GM23248 (cell line): ENCODE measurements around the gene VPS4A. TPM values are rescaled to one million over a fixed set of nuclear protein-coding genes. Genes with fewer than 3 reads are reported as not detected.

Experiments used
- DNase-seq: peaks from one replicate; pipeline ENCODE4 v3.0.0-alpha.2; 2015
- H2AFZ ChIP-seq: fragments of 200-600 bp; sonication (generic); 2 replicates; pipeline ENCODE4 v1.6.1; 2016; ENCODE audit warnings: antibody characterized with exemption
- H3F3A ChIP-seq: fragments of 200-600 bp; sonication (generic); 2 replicates; pipeline ENCODE4 v1.6.1; 2016; ENCODE audit warnings: mild to moderate bottlenecking, antibody characterized with exemption, mixed run types; ENCODE audit not compliant: insufficient read depth
- H3K27ac ChIP-seq: fragments of 200-600 bp; sonication (generic); 2 replicates; pipeline ENCODE4 v1.5.1; 2016; ENCODE audit warnings: mild to moderate bottlenecking
- H3K27me3 ChIP-seq: fragments of 200-600 bp; sonication (generic); replicated peaks from 2 replicates; pipeline ENCODE4 v1.6.1; 2016; ENCODE audit warnings: mild to moderate bottlenecking; ENCODE audit not compliant: insufficient read depth
- H3K36me3 ChIP-seq: fragments of 200-600 bp; sonication (generic); 2 replicates; pipeline ENCODE4 v1.6.1; 2016; ENCODE audit warnings: low read depth, mild to moderate bottlenecking
- H3K4me1 ChIP-seq: fragments of 200-600 bp; sonication (generic); 2 replicates; pipeline ENCODE4 v1.6.1; 2016; ENCODE audit warnings: mild to moderate bottlenecking; ENCODE audit not compliant: insufficient read depth
- H3K4me2 ChIP-seq: fragments of 200-600 bp; sonication (generic); one replicate; pipeline ENCODE4 v1.6.1; 2016; ENCODE audit warnings: mild to moderate bottlenecking; ENCODE audit not compliant: unreplicated experiment
- H3K4me3 ChIP-seq: fragments of 200-600 bp; sonication (generic); 2 replicates; pipeline ENCODE4 v1.5.1; 2016; ENCODE audit warnings: mild to moderate bottlenecking
- H3K79me2 ChIP-seq: fragments of 200-600 bp; sonication (generic); 2 replicates; pipeline ENCODE4 v1.6.1; 2016; ENCODE audit warnings: mild to moderate bottlenecking; ENCODE audit not compliant: insufficient read depth
- H3K9ac ChIP-seq: fragments of 200-600 bp; sonication (generic); 2 replicates; pipeline ENCODE4 v1.6.1; 2016; ENCODE audit warnings: mild to moderate bottlenecking
- H3K9me2 ChIP-seq: fragments of 200-600 bp; sonication (generic); 2 replicates; pipeline ENCODE4 v1.6.1; 2016; ENCODE audit warnings: mixed run types, mild to moderate bottlenecking, moderate library complexity; ENCODE audit not compliant: insufficient read depth
- H3K9me3 ChIP-seq: fragments of 200-600 bp; sonication (generic); one replicate; pipeline ENCODE4 v1.6.1; 2017; ENCODE audit warnings: low read depth
- H4K20me1 ChIP-seq: fragments of 200-600 bp; sonication (generic); 2 replicates; pipeline ENCODE4 v1.6.0; 2016; ENCODE audit not compliant: insufficient read depth
- EZH2 ChIP-seq: fragments of 200-600 bp; sonication (generic); IDR thresholded peaks from 2 replicates; pipeline ENCODE4 v1.6.1; 2018; ENCODE audit warnings: antibody characterized with exemption, mild to moderate bottlenecking; ENCODE audit not compliant: insufficient read depth, poor library complexity, severe bottlenecking
- EZH2phosphoT487 ChIP-seq: fragments of 200-600 bp; sonication (generic); IDR thresholded peaks from 2 replicates; pipeline ENCODE4 v1.6.1; 2018; ENCODE audit warnings: antibody characterized with exemption, moderate library complexity, mild to moderate bottlenecking, low read depth; ENCODE audit not compliant: insufficient read depth
- whole genome bisulfite sequencing, 2 experiments: methylation state at CpG; one replicate each; pipeline ENCODE4 v1.1.6; 2015 to 2017; ENCODE audit warnings: low lambda C conversion rate in 2 of 2, low coverage in 1 of 2; ENCODE audit errors: missing lambda C conversion rate in 2 of 2; 5-methylcytosine and 5-hydroxymethylcytosine counted together
- in situ Hi-C: fragments of 300-500 bp; cut with MboI; formaldehyde crosslinking; loops from 2 replicates; pipeline ENCODE4 v1.15.0; 2020
- polyA plus RNA-seq: library from polyadenylated mRNA; unstranded; fragments of >200 nt; fragmentation: Nextera tagmentation; extraction: Ambion mirVana; gene quantifications from 2 replicates; pipeline ENCODE4 v1.2.1, GENCODE V29; 2016
- total RNA-seq: library from RNA; depleted of rRNA; stranded (reverse); fragments of >200 nt; shearing (Covaris generic); gene quantifications from 2 replicates; pipeline ENCODE4 v1.2.3, GENCODE V29; 2014

The VPS4A gene
- total and polyA plus RNA-seq, 2 experiments from 2014 or later, result 36.5 to 43.8 TPM

DNA sequence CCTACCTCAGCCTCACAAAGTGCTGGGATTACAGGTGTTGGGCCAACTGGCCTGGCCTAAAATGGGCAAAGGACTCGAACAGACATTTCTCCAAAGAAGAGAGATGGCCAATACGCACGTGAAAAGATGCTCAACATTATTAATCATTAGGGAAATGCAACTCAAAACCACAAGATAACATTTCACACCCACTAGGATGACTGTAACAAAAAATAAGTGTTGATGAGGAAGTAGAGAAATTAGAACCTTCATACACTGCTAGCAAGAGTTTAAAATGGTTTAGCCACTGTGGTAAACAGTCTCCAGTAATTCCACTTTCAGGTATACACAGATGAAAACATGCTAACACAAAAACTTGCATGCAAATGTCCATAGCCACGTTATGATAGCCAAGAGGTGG lies 34.8 kb downstream of the VPS4A start:
- Histone ChIP-seq H3K9ac (no peak overlapping the region), H3K9me2 (no peaks in the 10 kb centered on the region), H3F3A (peaks cover 22% of the 10 kb centered on the region), H2AFZ (no peak overlapping the region), H3K27ac (no peak overlapping the region), H3K27me3 (no peaks in the 10 kb centered on the region), H3K79me2 (peaks cover 36% of the 10 kb centered on the region), H3K4me3 (no peak overlapping the region), H3K4me1 (peaks cover 5% of the 10 kb centered on the region), H3K4me2 (no peak overlapping the region), H3K9me3 (no peaks in the 10 kb centered on the region), H3K36me3 (peaks cover 27% of the 10 kb centered on the region), H4K20me1 (no peaks in the 10 kb centered on the region)
- 82 to 88% methylated on average over 4 of the region's 4 CpGs for WGBS, 2 experiments
- TF ChIP-seq EZH2 (no peak), EZH2phosphoT487 (no peak)
- in situ Hi-C loops, result no loop called here
- DNase-seq, result no peak

GRCh38 chr16:69346683-69347082 lies 35.5 kb downstream of the VPS4A start:
- WGBS, 2 experiments, result 90% methylated on average over 6 of the region's 6 CpGs
- Histone ChIP-seq H3K9ac (no peak overlapping the region), H3K79me2 (peaks cover 28% of the 10 kb centered on the region), H3K9me3 (no peaks in the 10 kb centered on the region), H3K4me3 (no peak overlapping the region), H3K4me1 (no peaks in the 10 kb centered on the region; the same call in 1 of the 2 replicates), H3F3A (peaks cover 22% of the 10 kb centered on the region), H3K36me3 (peaks cover 20% of the 10 kb centered on the region), H2AFZ (no peak overlapping the region), H3K27ac (no peak overlapping the region), H4K20me1 (no peaks in the 10 kb centered on the region), H3K27me3 (no peaks in the 10 kb centered on the region), H3K9me2 (no peaks in the 10 kb centered on the region), H3K4me2 (no peak overlapping the region)
- no peak for TF ChIP-seq EZH2
- TF ChIP-seq EZH2phosphoT487, result no peak
- no peak for DNase-seq
- in situ Hi-C loops, result no loop called here

GRCh38 chr16:69348222-69348621 lies 37.1 kb downstream of the VPS4A start:
- H3K9me3 ChIP-seq, result no peaks in the 10 kb centered on the region
- H3K36me3 ChIP-seq, result 0 out of 2 replicates have a peak, but pooled peaks cover 7% of the 10 kb centered on the region
- H3K4me3 ChIP-seq, result no peak overlapping the region
- no peak overlapping the region for H3K4me2 ChIP-seq
- no peaks in the 10 kb centered on the region for H3K9me2 ChIP-seq
- no peak overlapping the region for H3K9ac ChIP-seq
- H3K79me2 ChIP-seq, result peaks cover 14% of the 10 kb centered on the region
- H4K20me1 ChIP-seq, result no peaks in the 10 kb centered on the region
- WGBS, 2 experiments, result 97 to 99% methylated on average over 4 to 6 of the region's 6 CpGs
- TF ChIP-seq EZH2phosphoT487 (no peak), EZH2 (no peak)
- no peak overlapping the region for H2AFZ ChIP-seq
- no peak for DNase-seq
- in situ Hi-C loops, result no loop called here
- no peaks in the 10 kb centered on the region for H3K4me1 ChIP-seq
- H3K27ac ChIP-seq, result no peak overlapping the region
- H3K27me3 ChIP-seq, result no peaks in the 10 kb centered on the region
- peaks cover 18% of the 10 kb centered on the region for H3F3A ChIP-seq

DNA sequence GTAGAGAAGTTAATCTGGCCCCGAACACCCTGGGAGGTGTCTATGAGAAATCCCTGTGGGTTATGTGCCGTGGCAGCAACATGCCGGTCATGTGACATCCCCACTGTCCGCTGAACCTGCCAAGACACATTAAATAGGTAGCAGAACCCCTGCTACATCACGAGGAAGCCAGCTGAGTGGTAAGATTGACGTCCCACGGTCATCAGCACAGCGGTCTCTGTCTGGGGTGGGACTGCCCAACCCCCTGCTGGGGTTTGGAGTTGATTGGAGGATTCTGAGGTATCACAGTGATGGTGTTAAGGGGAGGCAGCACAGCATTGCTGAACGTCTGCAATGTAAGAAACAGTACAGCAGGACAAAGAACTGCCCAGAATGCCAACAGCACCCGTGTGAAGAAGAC lies 38.4 kb downstream of the VPS4A start:
- in situ Hi-C loops, result no loop called here
- TF ChIP-seq EZH2phosphoT487 (no peak), EZH2 (no peak)
- Histone ChIP-seq H3K9me2 (no peaks in the 10 kb centered on the region), H3K27ac (no peak overlapping the region), H4K20me1 (no peaks in the 10 kb centered on the region), H3K36me3 (no peaks in the 10 kb centered on the region), H3K27me3 (no peaks in the 10 kb centered on the region), H3K9ac (no peak overlapping the region), H3K9me3 (no peaks in the 10 kb centered on the region), H3F3A (0 out of 2 replicates have a peak, but pooled peaks cover 15% of the 10 kb centered on the region), H3K79me2 (0 out of 2 replicates have a peak, but pooled peaks cover under 1% of the 10 kb centered on the region), H3K4me1 (no peaks in the 10 kb centered on the region), H3K4me2 (no peak overlapping the region), H2AFZ (no peak overlapping the region), H3K4me3 (no peak overlapping the region)
- no peak for DNase-seq
- 67 to 74% methylated on average over 9 to 10 of the region's 10 CpGs for WGBS, 2 experiments

DNA sequence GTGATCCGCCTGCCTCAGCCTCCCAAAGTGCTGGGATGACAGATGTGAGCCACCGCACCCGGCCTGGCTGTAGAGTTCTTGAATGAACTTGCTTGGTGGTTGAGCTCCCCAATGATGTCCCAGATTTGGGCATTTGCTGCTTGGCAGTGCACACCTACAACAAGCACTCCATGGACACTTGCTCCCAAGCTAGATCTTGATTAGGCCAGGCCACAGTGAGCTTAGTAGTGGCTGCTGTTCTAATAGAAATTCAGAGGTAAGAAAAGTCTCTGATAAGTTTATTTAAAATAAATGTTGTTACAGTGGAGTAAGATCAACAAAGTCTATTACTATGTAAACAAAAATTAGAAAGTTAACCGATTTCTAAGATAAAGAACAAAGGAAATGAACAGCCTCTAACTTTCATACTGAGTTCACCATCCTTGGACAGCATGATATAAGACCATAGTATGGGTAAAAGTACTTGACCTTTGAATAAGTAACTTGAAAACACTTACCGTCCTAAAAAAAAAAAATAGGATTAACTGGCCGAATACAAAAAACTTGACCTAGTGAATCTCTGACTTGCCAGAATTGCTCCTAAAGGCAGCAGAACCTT lies 39.5 kb downstream of the VPS4A start:
- no peak for DNase-seq
- no peak for TF ChIP-seq EZH2
- no peak for TF ChIP-seq EZH2phosphoT487
- no peak overlapping the region for H2AFZ ChIP-seq
- no peak overlapping the region for H3K4me2 ChIP-seq
- H3K27me3 ChIP-seq, result no peaks in the 10 kb centered on the region
- H3K9me2 ChIP-seq, result no peaks in the 10 kb centered on the region
- no peaks in the 10 kb centered on the region for H3K36me3 ChIP-seq
- no peaks in the 10 kb centered on the region for H3K4me1 ChIP-seq
- no peaks in the 10 kb centered on the region for H3K9me3 ChIP-seq
- 93 to 97% methylated on average over 6 of the region's 6 CpGs for WGBS, 2 experiments
- in situ Hi-C loops, result no loop called here
- H3K9ac ChIP-seq, result no peak overlapping the region
- H3F3A ChIP-seq, result 0 out of 2 replicates have a peak, but pooled peaks cover 15% of the 10 kb centered on the region
- no peaks in the 10 kb centered on the region for H3K79me2 ChIP-seq
- no peak overlapping the region for H3K27ac ChIP-seq
- no peak overlapping the region for H3K4me3 ChIP-seq
- H4K20me1 ChIP-seq, result no peaks in the 10 kb centered on the region
